ENCODE data around the gene COASY.

GRCh38 chr17:42518755-42519545, 43.0 kb upstream of the COASY start:
- TF ChIP-seq GATA2 (IDR thresholded peaks at IDR 0.05; ENCODE audit: low read depth, low read length) = no peak
- no peak for TF ChIP-seq GATA3 (IDR thresholded peaks at IDR 0.05; ENCODE audit: low read depth, low read length)
